ENCODE data around the gene CSTF1.

CSTF1 gene

GRCh38 chr20:56454754-56455153 lies 62.3 kb downstream of the CSTF1 start:
- no peak overlapping the region for H2BK15ac ChIP-seq (ENCODE audit: low read depth, poor library complexity, severe bottlenecking)
- no peak for DNase-seq
- no peak overlapping the region for H2BK120ac ChIP-seq (ENCODE audit: low read depth, low read length)
- no peak overlapping the region for H3K4me3 ChIP-seq (ENCODE audit: insufficient read depth in 1 of 2, low read depth in 1 of 2, low read length in 2 of 2)
- no peak overlapping the region for H2AFZ ChIP-seq (ENCODE audit: low read depth, low read length)
- no peak overlapping the region for H3K4me2 ChIP-seq (ENCODE audit: low read length, poor library complexity, severe bottlenecking)
- no peak overlapping the region for H3K27ac ChIP-seq (ENCODE audit: low read length, poor library complexity, severe bottlenecking)
- H3K36me3 ChIP-seq (ENCODE audit: control insufficient read depth in 1 of 2, insufficient read depth in 2 of 2, low read depth in 1 of 2, low read length in 2 of 2), result no peaks in the 10 kb centered on the region
- no peak overlapping the region for H3K9ac ChIP-seq (ENCODE audit: low read length)
- no peak overlapping the region for H3K23ac ChIP-seq (ENCODE audit: low read length in 2 of 2)
- H3K27me3 ChIP-seq (ENCODE audit: control insufficient read depth in 1 of 2, insufficient read depth in 1 of 2, low read length in 2 of 2), result peaks cover 0 to 3% of the 10 kb centered on the region in 2 experiments
- H3K9me3 ChIP-seq (ENCODE audit: control insufficient read depth, low read length), result no peaks in the 10 kb centered on the region
- H2BK12ac ChIP-seq (ENCODE audit: low read length in 2 of 2), result no peak overlapping the region
- no peak overlapping the region for H4K8ac ChIP-seq (ENCODE audit: low read length)
- H3K14ac ChIP-seq (ENCODE audit: low read length in 2 of 2), result no peak overlapping the region
- WGBS, result 78% methylated on average over 6 of the region's 7 CpGs
- H3K4me1 ChIP-seq (ENCODE audit: control insufficient read depth, insufficient read depth, low read depth, low read length), result no peaks in the 10 kb centered on the region
- no peak overlapping the region for H2AK5ac ChIP-seq (ENCODE audit: low read length, severe bottlenecking)
- no peaks in the 10 kb centered on the region for H3K79me1 ChIP-seq (replicated peaks; ENCODE audit: low read length, poor library complexity, severe bottlenecking)
- H4K91ac ChIP-seq (ENCODE audit: low read length), result no peak overlapping the region
- no peak overlapping the region for H3K18ac ChIP-seq (ENCODE audit: low read depth in 1 of 2, low read length in 2 of 2)
- no peak overlapping the region for H3K4ac ChIP-seq (ENCODE audit: low read depth in 1 of 2, low read length in 2 of 2)
- H2BK5ac ChIP-seq (ENCODE audit: low read depth, low read length, poor library complexity, severe bottlenecking), result no peak overlapping the region
